ENCODE results near the gene NTRK3. TPM values are rescaled to one million over a fixed set of nuclear protein-coding genes. Genes with fewer than 3 reads are reported as not detected.

The NTRK3 gene
- polyA plus RNA-seq, 3 donors: 0.79 to 3.0 (median 2.0) TPM

- WGBS, 3 donors: 58 to 79% (median 73%) methylated on average over 4 of the region's 4 CpGs
These were observed 8.1 kb upstream of the NTRK3 start for GRCh38 chr15:88264622-88265021.

GRCh38 chr15:88262064-88262463, 5.5 kb upstream of the NTRK3 start:
- H3K27ac ChIP-seq (ENCODE audit: low read depth, low read length): no peak overlapping the region
- 72 to 85% (median 85%) methylated on average over 5 of the region's 5 CpGs for WGBS, 3 donors

More at GRCh38 chr15:88264622-88265021, 8.1 kb upstream of the NTRK3 start:
- H3K27ac ChIP-seq (ENCODE audit: low read depth, low read length): no peak overlapping the region

- WGBS, 3 donors: 9 to 24% (median 21%) methylated on average over 17 of the region's 17 CpGs
- H3K27ac ChIP-seq (ENCODE audit: low read depth, low read length): no peak overlapping the region
These were observed 1.6 kb upstream of the NTRK3 start for GRCh38 chr15:88258093-88258641.

GRCh38 chr15:88257311-88258092, 963 bp upstream of the NTRK3 start:
- 1% methylated on average over 48 to 49 of the region's 49 CpGs for WGBS, 3 donors
- H3K27ac ChIP-seq (ENCODE audit: low read depth, low read length): no peak overlapping the region

GRCh38 chr15:88255484-88256278, 858 bp downstream of the NTRK3 start:
- H3K27ac ChIP-seq (ENCODE audit: low read depth, low read length): no peak overlapping the region
- 1 to 2% (median 1%) methylated on average over 58 of the region's 58 CpGs for WGBS, 3 donors

- H3K27ac ChIP-seq (ENCODE audit: low read depth, low read length): no peak overlapping the region
- WGBS, 3 donors: 3 to 18% (median 14%) methylated on average over 22 to 23 of the region's 23 CpGs
These were observed 1.5 kb downstream of the NTRK3 start for GRCh38 chr15:88255087-88255483.

GRCh38 chr15:88252441-88252840, 4.1 kb downstream of the NTRK3 start:
- 78 to 89% (median 86%) methylated on average over 7 of the region's 7 CpGs for WGBS, 3 donors
- no peak overlapping the region for H3K27ac ChIP-seq (ENCODE audit: low read depth, low read length)

- H3K27ac ChIP-seq (ENCODE audit: low read depth, low read length): no peak overlapping the region
- 11 to 45% (median 25%) methylated on average over 1 of the region's 1 CpG for WGBS, 3 donors
These were observed 5.7 kb downstream of the NTRK3 start for GRCh38 chr15:88250826-88251225.

- no peak overlapping the region for H3K27ac ChIP-seq (ENCODE audit: low read depth, low read length)
- 65 to 83% (median 76%) methylated on average over 6 of the region's 6 CpGs for WGBS, 3 donors
These were observed 7.3 kb downstream of the NTRK3 start for GRCh38 chr15:88249220-88249619.

GRCh38 chr15:88247914-88248313, 8.6 kb downstream of the NTRK3 start:
- WGBS, 3 donors: 55 to 66% (median 63%) methylated on average over 4 of the region's 4 CpGs
- no peak overlapping the region for H3K27ac ChIP-seq (ENCODE audit: low read depth, low read length)

- H3K27ac ChIP-seq (ENCODE audit: low read depth, low read length): no peak overlapping the region
- WGBS, 3 donors: 12 to 18% (median 13%) methylated on average over 27 of the region's 27 CpGs
These were observed 9.7 kb downstream of the NTRK3 start for GRCh38 chr15:88246666-88247446.

GRCh38 chr15:88246081-88246480, 10.5 kb downstream of the NTRK3 start:
- WGBS, 3 donors: 70 to 81% (median 79%) methylated on average over 7 of the region's 7 CpGs
- H3K27ac ChIP-seq (ENCODE audit: low read depth, low read length): no peak overlapping the region

- WGBS, 3 donors: 26 to 58% (median 40%) methylated on average over 2 of the region's 2 CpGs
- H3K27ac ChIP-seq (ENCODE audit: low read depth, low read length): no peak overlapping the region
These were observed 12.4 kb downstream of the NTRK3 start for GRCh38 chr15:88243895-88244787.

GRCh38 chr15:88242586-88243555, 13.7 kb downstream of the NTRK3 start:
- WGBS, 3 donors: 76 to 87% (median 85%) methylated on average over 11 of the region's 11 CpGs
- no peak overlapping the region for H3K27ac ChIP-seq (ENCODE audit: low read depth, low read length)

- no peak overlapping the region for H3K27ac ChIP-seq (ENCODE audit: low read depth, low read length)
- WGBS, 3 donors: 76 to 85% (median 79%) methylated on average over 9 of the region's 9 CpGs
These were observed 15.1 kb downstream of the NTRK3 start for GRCh38 chr15:88241461-88241860.

- WGBS, 3 donors: 57 to 78% (median 67%) methylated on average over 5 of the region's 5 CpGs
- no peak overlapping the region for H3K27ac ChIP-seq (ENCODE audit: low read depth, low read length)
These were observed 15.5 kb downstream of the NTRK3 start for GRCh38 chr15:88241060-88241459.

- no peak overlapping the region for H3K27ac ChIP-seq (ENCODE audit: low read depth, low read length)
- WGBS, 3 donors: 81 to 84% (median 81%) methylated on average over 9 of the region's 9 CpGs
These were observed 16.9 kb downstream of the NTRK3 start for GRCh38 chr15:88239594-88239993.

Data from adipose tissue (tissue), 3 donors.